Measurements from ENCODE around the gene COL25A1. TPM values are rescaled to one million over a fixed set of nuclear protein-coding genes. Genes with fewer than 3 reads are reported as not detected.

The COL25A1 gene
- total RNA-seq, 4 donors from 2014 or later: 0.14 to 1.6 (median 0.32) TPM; not detected in 1

- intact Hi-C loops (cut with DNase I; ENCODE audit: low total_unique reads): no loop called here
- TF ChIP-seq POLR2A (IDR thresholded peaks at IDR 0.05): no peak
- no peak for TF ChIP-seq CTCF (IDR thresholded peaks at IDR 0.05)
- no peak for TF ChIP-seq POLR2AphosphoS5 (IDR thresholded peaks at IDR 0.05)
- TF ChIP-seq EP300 (IDR thresholded peaks at IDR 0.05; ENCODE audit: low read depth): no peak
Measured at GRCh38 chr4:108777388-108777787, 525.1 kb downstream of the COL25A1 start.

DNA sequence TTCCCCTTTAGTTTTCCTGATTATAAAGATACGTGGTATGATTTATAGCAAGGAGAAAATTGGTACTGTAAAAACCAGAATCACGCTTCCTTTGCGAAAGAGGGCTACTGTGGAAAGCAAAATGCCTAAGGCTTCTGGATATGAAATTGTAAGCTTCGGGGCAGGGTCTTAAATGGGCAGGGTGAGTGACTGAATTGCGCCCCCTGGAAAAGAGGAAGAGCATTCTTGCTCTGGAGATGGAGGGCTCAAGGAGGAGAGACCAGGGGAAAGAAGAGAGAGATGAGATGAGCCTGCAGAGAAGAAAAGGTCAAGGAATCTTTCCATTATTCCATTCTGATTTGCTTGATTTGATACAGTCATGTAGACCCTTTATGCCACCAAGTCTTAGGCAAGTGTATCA is 526.5 kb downstream of the COL25A1 start:
- Histone ChIP-seq H3K9me3 (no peaks in the 10 kb centered on the region), H3K4me3 (no peak overlapping the region), H3K27ac (no peak overlapping the region), H3K36me3 (no peaks in the 10 kb centered on the region), H3K4me1 (no peaks in the 10 kb centered on the region), H3K27me3 (no peaks in the 10 kb centered on the region)
- in situ Hi-C loops (cut with MboI; ENCODE audit: low pct_ligation_motif_present in 1 of 4, low pct_unique_long_range_greater_than_20kb in 1 of 4, low sequenced_read_pairs in 3 of 4): no loop called here
- 70 to 73% methylated on average over 5 of the region's 5 CpGs for WGBS, 2 donors (ENCODE audit: low coverage in 1 of 2)
- DNase-seq: no peak
- TF ChIP-seq POLR2A (IDR thresholded peaks at IDR 0.05) (no peak), CTCF (IDR thresholded peaks at IDR 0.05) (no peak), EP300 (IDR thresholded peaks at IDR 0.05; ENCODE audit: low read depth) (no peak), POLR2AphosphoS5 (IDR thresholded peaks at IDR 0.05) (no peak)
- intact Hi-C loops (cut with DNase I; ENCODE audit: low total_unique reads): no loop called here

More at GRCh38 chr4:108777388-108777787, 525.1 kb downstream of the COL25A1 start:
- Histone ChIP-seq H3K4me3 (no peak overlapping the region), H3K36me3 (no peaks in the 10 kb centered on the region), H3K27ac (no peak overlapping the region), H3K9me3 (no peaks in the 10 kb centered on the region), H3K27me3 (no peaks in the 10 kb centered on the region), H3K4me1 (no peaks in the 10 kb centered on the region)
- no peak for DNase-seq
- in situ Hi-C loops (cut with MboI; ENCODE audit: low pct_ligation_motif_present in 1 of 4, low pct_unique_long_range_greater_than_20kb in 1 of 4, low sequenced_read_pairs in 3 of 4): no loop called here
- WGBS, 2 donors (ENCODE audit: low coverage in 1 of 2): 70 to 81% methylated on average over 2 of the region's 2 CpGs

DNA sequence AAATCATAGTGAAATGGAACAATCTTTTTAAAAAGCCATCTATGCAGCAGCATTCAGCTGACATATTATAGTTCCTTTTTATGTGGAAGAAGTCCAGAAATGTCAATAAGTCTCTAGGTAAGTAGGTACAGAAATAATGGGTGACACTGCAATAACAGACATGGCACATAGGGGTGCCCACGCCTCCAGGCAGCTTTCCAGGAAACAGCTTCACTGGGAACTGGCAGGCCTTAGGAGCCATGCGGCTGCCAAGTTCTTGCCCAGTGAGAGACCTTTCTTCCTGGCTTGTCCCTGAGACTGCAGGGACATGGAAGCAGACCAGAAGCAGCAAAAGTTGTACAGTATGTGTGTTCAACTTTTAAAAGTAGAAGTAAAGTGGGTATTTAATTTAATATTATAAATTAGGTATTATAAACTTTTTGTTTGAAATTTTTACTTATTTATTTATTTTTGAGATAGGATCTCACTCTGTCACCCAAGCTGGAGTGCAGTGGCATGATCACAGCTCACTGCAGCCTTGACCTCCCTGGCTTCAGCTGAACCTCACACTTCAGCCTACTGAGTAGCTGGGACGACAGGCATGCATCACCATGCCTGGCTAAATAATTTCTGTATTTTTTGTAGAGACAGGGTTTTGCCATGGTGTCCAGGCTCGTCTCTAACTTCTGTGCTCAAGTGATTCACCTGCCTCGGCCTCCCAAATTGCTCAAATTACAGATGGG is 527.5 kb downstream of the COL25A1 start:
- Histone ChIP-seq H3K27me3 (no peaks in the 10 kb centered on the region), H3K36me3 (no peaks in the 10 kb centered on the region), H3K27ac (no peak overlapping the region), H3K9me3 (no peaks in the 10 kb centered on the region), H3K4me1 (no peaks in the 10 kb centered on the region), H3K4me3 (no peak overlapping the region)
- no peak for TF ChIP-seq POLR2A (IDR thresholded peaks at IDR 0.05)
- TF ChIP-seq EP300 (IDR thresholded peaks at IDR 0.05; ENCODE audit: low read depth): no peak
- TF ChIP-seq POLR2AphosphoS5 (IDR thresholded peaks at IDR 0.05): no peak
- no peak for TF ChIP-seq CTCF (IDR thresholded peaks at IDR 0.05)
- in situ Hi-C loops (cut with MboI; ENCODE audit: low pct_ligation_motif_present in 1 of 4, low pct_unique_long_range_greater_than_20kb in 1 of 4, low sequenced_read_pairs in 3 of 4): no loop called here
- intact Hi-C loops (cut with DNase I; ENCODE audit: low total_unique reads): no loop called here
- WGBS, 2 donors (ENCODE audit: low coverage in 1 of 2): 76 to 79% methylated on average over 4 to 5 of the region's 5 CpGs
- no peak for DNase-seq

DNA sequence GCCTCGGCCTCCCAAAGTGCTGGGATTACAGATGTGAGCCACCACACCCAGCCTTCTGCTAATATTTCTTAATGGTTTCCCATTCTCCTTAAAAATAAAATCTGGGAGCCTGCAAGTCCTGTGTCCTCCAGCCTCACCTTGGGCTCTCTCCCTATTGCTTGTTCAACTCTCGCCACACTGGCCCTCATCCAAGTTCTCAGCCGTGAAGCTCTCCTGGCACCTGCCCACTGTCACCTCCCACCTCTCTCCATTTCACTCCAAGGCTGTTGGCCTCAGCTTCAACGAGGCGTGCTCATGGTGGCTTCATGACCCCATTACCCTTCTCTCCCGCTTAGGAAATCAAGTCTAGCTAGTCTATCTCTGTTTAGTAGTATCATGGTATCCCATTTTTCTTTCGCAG is 530.1 kb downstream of the COL25A1 start:
- H3K4me1 ChIP-seq: no peaks in the 10 kb centered on the region
- intact Hi-C loops (cut with DNase I; ENCODE audit: low total_unique reads): no loop called here
- DNase-seq: no peak
- in situ Hi-C loops (cut with MboI; ENCODE audit: low pct_ligation_motif_present in 1 of 4, low pct_unique_long_range_greater_than_20kb in 1 of 4, low sequenced_read_pairs in 3 of 4): no loop called here
- 84 to 90% methylated on average over 6 to 7 of the region's 7 CpGs for WGBS, 2 donors (ENCODE audit: low coverage in 1 of 2)
- no peaks in the 10 kb centered on the region for H3K36me3 ChIP-seq
- no peaks in the 10 kb centered on the region for H3K9me3 ChIP-seq
- no peak overlapping the region for H3K27ac ChIP-seq
- no peak for TF ChIP-seq CTCF (IDR thresholded peaks at IDR 0.05)
- TF ChIP-seq EP300 (IDR thresholded peaks at IDR 0.05; ENCODE audit: low read depth): no peak
- no peak for TF ChIP-seq POLR2A (IDR thresholded peaks at IDR 0.05)
- no peak for TF ChIP-seq POLR2AphosphoS5 (IDR thresholded peaks at IDR 0.05)
- H3K4me3 ChIP-seq: no peak overlapping the region
- no peaks in the 10 kb centered on the region for H3K27me3 ChIP-seq
